ENCODE measurements around the gene ZSCAN2.

The ZSCAN2 gene

GRCh38 chr15:84671211-84671610 lies 70.4 kb downstream of the ZSCAN2 start:
- TF ChIP-seq CTCF (IDR thresholded peaks at IDR 0.05; ENCODE audit: low read depth, low read length) (no peak), POLR2A (IDR thresholded peaks at IDR 0.05; ENCODE audit: extremely low read depth, insufficient read length) (no peak), MAX (IDR thresholded peaks at IDR 0.05; ENCODE audit: low read depth, low read length) (no peak), MYC (IDR thresholded peaks at IDR 0.05; ENCODE audit: low read depth, low read length) (no peak)
- DNase-seq (ENCODE audit: low read depth): no peak
- no peak overlapping the region for H3K4me3 ChIP-seq (ENCODE audit: low read depth, low read length)
